ENCODE measurements around the gene SLC25A20. TPM values are rescaled to one million over a fixed set of nuclear protein-coding genes. Genes with fewer than 3 reads are reported as not detected.

The SLC25A20 gene
- polyA plus RNA-seq, 2 of the 4 experiments (the other 2 are of a cell fraction): 13.5 to 22.4 TPM

- ATAC-seq: no peak
- peaks cover 9% of the 10 kb centered on the region; the same call in 1 of the 3 replicates for H3K4me1 ChIP-seq
- WGBS (ENCODE audit: missing lambda C conversion rate): 96% methylated on average over 5 of the region's 5 CpGs
- no peak for FAIRE-seq
- no peak overlapping the region for H3K4me2 ChIP-seq
- POLR2A ChIA-PET: no interaction called here
- H3K9me3 ChIP-seq: no peaks in the 10 kb centered on the region
- H3K4me3 ChIP-seq: no peak overlapping the region
- CTCF ChIA-PET: no interaction called here
- TF ChIP-seq JUN (IDR thresholded peaks at IDR 0.05) (no peak), KDM1A (IDR thresholded peaks at IDR 0.05; ENCODE audit: low read depth) (no peak), EHF (CRISPR knock-in tag; IDR thresholded peaks at IDR 0.05) (no peak), GATA3 (IDR thresholded peaks at IDR 0.05; ENCODE audit: borderline replicate concordance) (no peak), NFE2L2 (conservative IDR thresholded peaks at IDR 0.05; ENCODE audit: low read length) (no peak), CBX8 (IDR thresholded peaks at IDR 0.05) (no peak), FOSL2 (IDR thresholded peaks at IDR 0.05) (no peak), FOSL2 (CRISPR knock-in tag; IDR thresholded peaks at IDR 0.05) (no peak), FOSB (CRISPR knock-in tag; IDR thresholded peaks at IDR 0.05) (no peak)
- no peak for DNase-seq (ENCODE audit: low read depth in 1 of 2, low spot score in 1 of 2)
- H3K27ac ChIP-seq: no peak overlapping the region
Measured at GRCh38 chr3:48881652-48882114, 17.0 kb downstream of the SLC25A20 start.

- POLR2A ChIA-PET: interaction anchor here (0.7 kb wide), 1 partner anchor 36 kb away, joined by 4 read pairs; no protein-coding TSS in a partner anchor
- no peak overlapping the region for H3K4me2 ChIP-seq
- WGBS (ENCODE audit: missing lambda C conversion rate): 79% methylated on average over 2 of the region's 3 CpGs
Measured at GRCh38 chr3:48881006-48881405, 17.7 kb downstream of the SLC25A20 start.

GRCh38 chr3:48879994-48880377, 18.7 kb downstream of the SLC25A20 start:
- Histone ChIP-seq H3K4me2 (no peak overlapping the region), H3K4me3 (no peak overlapping the region), H3K4me1 (no peaks in the 10 kb centered on the region), H3K9me3 (no peaks in the 10 kb centered on the region), H3K27ac (no peak overlapping the region)
- CTCF ChIA-PET: no interaction called here
- POLR2A ChIA-PET: no interaction called here
- no peak for TF ChIP-seq GATA3 (IDR thresholded peaks at IDR 0.05; ENCODE audit: borderline replicate concordance)
- no peak for TF ChIP-seq BHLHE40 (IDR thresholded peaks at IDR 0.05; ENCODE audit: low read depth, low read length)
- no peak for TF ChIP-seq ELK1 (IDR thresholded peaks at IDR 0.05; ENCODE audit: low read depth, low read length)
- no peak for TF ChIP-seq BCL3 (IDR thresholded peaks at IDR 0.05)
- TF ChIP-seq SREBF2 (IDR thresholded peaks at IDR 0.05): no peak
- no peak for TF ChIP-seq CEBPB (IDR thresholded peaks at IDR 0.05)
- no peak for DNase-seq (ENCODE audit: low read depth in 1 of 2, low spot score in 1 of 2)
- WGBS (ENCODE audit: missing lambda C conversion rate): 82% methylated on average over 5 of the region's 6 CpGs
- no peak for ATAC-seq
- FAIRE-seq: no peak

More at GRCh38 chr3:48881006-48881405, 17.7 kb downstream of the SLC25A20 start:
- FAIRE-seq (no peak), ATAC-seq (no peak), DNase-seq (ENCODE audit: low read depth in 1 of 2, low spot score in 1 of 2) (no peak)
- no peak for TF ChIP-seq RFX5 (IDR thresholded peaks at IDR 0.05)
- no peak for TF ChIP-seq ZFP36 (IDR thresholded peaks at IDR 0.05; ENCODE audit: borderline replicate concordance, partially characterized antibody)
- TF ChIP-seq JUN (IDR thresholded peaks at IDR 0.05): no peak
- TF ChIP-seq CBX8 (IDR thresholded peaks at IDR 0.05): no peak
- TF ChIP-seq TP53 (CRISPR knock-in tag; IDR thresholded peaks at IDR 0.05): no peak
- no peak for TF ChIP-seq CTCF (IDR thresholded peaks at IDR 0.05)
- no peak for TF ChIP-seq MAZ (IDR thresholded peaks at IDR 0.05; ENCODE audit: borderline replicate concordance, low read depth, low read length)
- no peak for TF ChIP-seq TFCP2L1 (CRISPR knock-in tag; IDR thresholded peaks at IDR 0.05)
- TF ChIP-seq MAFK (IDR thresholded peaks at IDR 0.05; ENCODE audit: partially characterized antibody): no peak
- no peak for TF ChIP-seq PHF8 (IDR thresholded peaks at IDR 0.05; ENCODE audit: borderline replicate concordance, low read depth)
- no peak for TF ChIP-seq HOXB5 (CRISPR knock-in tag; IDR thresholded peaks at IDR 0.05)
- no peak for TF ChIP-seq SREBF2 (IDR thresholded peaks at IDR 0.05)
- no peak for TF ChIP-seq HOXA7 (CRISPR knock-in tag; IDR thresholded peaks at IDR 0.05)
- no peak for TF ChIP-seq CHD4 (IDR thresholded peaks at IDR 0.05; ENCODE audit: borderline replicate concordance)
- no peak for TF ChIP-seq HDAC2 (IDR thresholded peaks at IDR 0.05)
- no peak for TF ChIP-seq FOSL2 (IDR thresholded peaks at IDR 0.05)
- TF ChIP-seq FOSL2 (CRISPR knock-in tag; IDR thresholded peaks at IDR 0.05): no peak
- no peak for TF ChIP-seq BCL3 (IDR thresholded peaks at IDR 0.05)
- Histone ChIP-seq H3K4me3 (no peak overlapping the region), H3K4me1 (peaks cover 6% of the 10 kb centered on the region; the same call in 1 of the 3 replicates), H3K27ac (no peak overlapping the region), H3K9me3 (no peaks in the 10 kb centered on the region)
- CTCF ChIA-PET: no interaction called here

All from A549 (cell line).